Lung (tissue), 12 donors: ENCODE measurements around the gene IGF2BP1. TPM values are rescaled to one million over a fixed set of nuclear protein-coding genes. Genes with fewer than 3 reads are reported as not detected.
A peak's percentile ranks its signal among the peaks of the same experiment; 100 is the strongest.
"Not testable (repeated sequence)": the region's sequence is repeated elsewhere in the genome, so short reads cannot be mapped to it uniquely, and the experiment has no call there.

Source experiments
- ATAC-seq: fragments of 200-7000 bp; cut with Tn5 transposase; one replicate; pipeline ENCODE4 v1.9.1; 2020; ENCODE audit warnings: moderate number of reproducible peaks; ENCODE audit not compliant: insufficient read depth, low FRiP score
- DNase-seq, 3 donors: peaks; one replicate each; pipeline ENCODE4 v3.0.0-alpha.2; 2013 to 2017
- H3K27ac ChIP-seq, 2 donors: one replicate each; pipeline ENCODE4 v1.5.1; 2013; ENCODE audit warnings: mild to moderate bottlenecking in 2 of 2, moderate library complexity in 2 of 2, control low read depth in 1 of 2, inconsistent platforms in 1 of 2, low read depth in 1 of 2, low read length in 1 of 2
- H3K27me3 ChIP-seq, 3 donors: one replicate each; pipeline ENCODE4 v1.5.1; 2013; ENCODE audit warnings: low read length in 2 of 3; ENCODE audit not compliant: control insufficient read depth in 3 of 3, insufficient read depth in 3 of 3
- H3K36me3 ChIP-seq, 4 donors: one replicate each; pipeline ENCODE4 v1.5.1; 2013; ENCODE audit warnings: low read length in 4 of 4, mild to moderate bottlenecking in 1 of 4, moderate library complexity in 1 of 4; ENCODE audit not compliant: control insufficient read depth in 4 of 4, insufficient read depth in 4 of 4
- H3K4me1 ChIP-seq, 5 donors: one replicate each; pipeline ENCODE4 v1.5.1; 2013; ENCODE audit warnings: low read length in 5 of 5, mild to moderate bottlenecking in 2 of 5, moderate library complexity in 1 of 5; ENCODE audit not compliant: control insufficient read depth in 5 of 5, insufficient read depth in 5 of 5
- H3K4me3 ChIP-seq: one replicate; pipeline ENCODE4 v1.5.1; 2013; ENCODE audit warnings: mild to moderate bottlenecking, control low read depth, moderate library complexity
- H3K9ac ChIP-seq, 2 donors: one replicate each; pipeline ENCODE4 v1.5.1; 2013; ENCODE audit warnings: low read length in 2 of 2, control low read depth in 1 of 2; ENCODE audit not compliant: insufficient read depth in 1 of 2
- H3K9me3 ChIP-seq, 4 donors: one replicate each; pipeline ENCODE4 v1.5.1; 2013; ENCODE audit warnings: low read length in 3 of 4, mild to moderate bottlenecking in 1 of 4, moderate library complexity in 1 of 4; ENCODE audit not compliant: control insufficient read depth in 4 of 4, insufficient read depth in 3 of 4
- CTCF ChIP-seq: IDR thresholded peaks from 2 replicates; pipeline ENCODE4 v1.5.1; 2012; ENCODE audit warnings: mild to moderate bottlenecking; ENCODE audit errors: control extremely low read depth, extremely low read depth
- WGBS, 2 donors: extraction: QIAGEN DNeasy Blood & Tissue Kit; methylation state at CpG; one replicate each; pipeline ENCODE4 v1.1.7; 2013; 5-methylcytosine and 5-hydroxymethylcytosine counted together
- polyA plus RNA-seq, 2 donors: library from polyadenylated mRNA; stranded (reverse); fragments of 200-250 nt; gene quantifications; one replicate each; pipeline ENCODE4 v1.2.1, GENCODE V29; 2013
- total RNA-seq, 2 donors: library from RNA; depleted of rRNA in 1 of 2; stranded (reverse); fragments of >200 nt in 1 of 2; gene quantifications; one replicate each; pipeline ENCODE4 v1.2.1, GENCODE V29; 2014 to 2021
- donor health status: control.
- donor health status: control.
- donor health status: Bipolar disorder and iron deficiency.
- donor health status: healthy.
- donor health status: DM: yes; HTN: yes; CAD: no.

Gene IGF2BP1
- total and polyA plus RNA-seq, 4 donors, result 0.06 to 14.9 (median 0.31) TPM

DNA sequence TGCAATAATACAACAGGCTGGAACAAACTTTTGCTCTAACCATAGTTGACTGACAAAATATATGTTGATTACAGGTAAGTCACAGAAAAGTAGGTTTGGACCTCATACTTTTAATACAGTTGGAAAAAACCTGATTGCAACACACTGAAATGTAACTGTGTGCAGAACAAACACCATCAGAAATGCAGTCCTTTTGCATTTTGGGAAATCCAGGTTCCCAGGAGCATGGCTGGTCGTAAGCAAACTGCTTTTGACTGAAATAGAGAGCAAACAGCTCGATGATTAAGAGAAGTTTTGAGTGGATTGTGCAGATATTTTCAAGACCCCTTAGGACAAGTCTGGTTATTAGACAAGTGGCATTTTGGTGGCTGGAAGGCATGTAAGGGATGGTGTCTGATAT lies 8.0 kb downstream of the IGF2BP1 start:
- WGBS, 2 donors, result 61 to 73% methylated on average over 2 of the region's 2 CpGs
- no peaks in the 10 kb centered on the region for H3K36me3 ChIP-seq
- H3K9ac ChIP-seq, result peak overlapping the region in 1 of 2 donors; percentile 20
- peaks cover 0 to 45% (median 9%) of the 10 kb centered on the region in 5 donors for H3K4me1 ChIP-seq
- ATAC-seq (no peak), DNase-seq (peak in 2 of 3 donors; percentile 36 to 59)
- H3K27me3 ChIP-seq, result peaks cover 0 to 8% (median 0%) of the 10 kb centered on the region in 3 donors
- no peak for TF ChIP-seq CTCF
- no peak overlapping the region for H3K27ac ChIP-seq
- H3K9me3 ChIP-seq, result no peaks in the 10 kb centered on the region
- no peak overlapping the region for H3K4me3 ChIP-seq

DNA sequence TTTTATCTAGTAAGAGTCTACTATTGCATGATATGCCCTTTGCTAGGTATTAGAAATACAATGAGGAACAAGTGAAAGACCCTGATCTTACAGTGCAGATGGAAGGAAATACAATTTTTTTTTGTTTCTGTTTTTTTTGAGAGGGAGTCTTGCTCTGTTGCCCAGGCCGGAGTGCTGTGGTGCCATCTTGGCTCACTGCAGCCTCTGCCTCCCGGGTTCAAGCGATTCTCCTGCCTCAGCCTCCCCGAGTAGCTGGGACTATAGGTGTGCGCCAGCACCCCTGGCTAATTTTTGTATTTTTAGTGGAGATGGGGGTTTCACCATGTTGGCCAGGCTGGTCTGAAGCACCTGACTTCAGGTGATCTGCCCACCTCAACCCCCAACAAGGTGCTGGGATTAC lies 11.7 kb downstream of the IGF2BP1 start:
- not testable (repeated sequence) for DNase-seq, H3K9ac ChIP-seq, H3K9me3 ChIP-seq, H3K27me3 ChIP-seq, H3K36me3 ChIP-seq, H3K27ac ChIP-seq, H3K4me3 ChIP-seq, ATAC-seq
- WGBS, 2 donors, result 93 to 96% methylated on average over 5 of the region's 5 CpGs
- peaks cover 0 to 26% (median 6%) of the 10 kb centered on the region in 5 donors for H3K4me1 ChIP-seq

GRCh38 chr17:49012769-49013255 lies 15.6 kb downstream of the IGF2BP1 start:
- ATAC-seq, result no peak
- no peak for DNase-seq

More at GRCh38 chr17:49012769-49013255, 15.6 kb downstream of the IGF2BP1 start:
- peaks cover 0 to 40% (median 18%) of the 10 kb centered on the region in 5 donors for H3K4me1 ChIP-seq
- TF ChIP-seq CTCF, result no peak
- H3K9me3 ChIP-seq, result no peaks in the 10 kb centered on the region
- no peak overlapping the region for H3K4me3 ChIP-seq
- no peak overlapping the region for H3K27ac ChIP-seq
- H3K9ac ChIP-seq, result no peak overlapping the region
- 70 to 77% methylated on average over 9 of the region's 9 CpGs for WGBS, 2 donors
- H3K36me3 ChIP-seq, result no peaks in the 10 kb centered on the region
- H3K27me3 ChIP-seq, result peaks cover 0 to 4% (median 0%) of the 10 kb centered on the region in 3 donors
